Activated CD8-positive, alpha-beta T cell treated with anti-CD3 and anti-CD28 coated beads for 36 hours (primary cell): Measurements from ENCODE around the gene COX19. TPM values are rescaled to one million over a fixed set of nuclear protein-coding genes. Genes with fewer than 3 reads are reported as not detected.

Source experiments
- ATAC-seq: fragments of 200-7000 bp; cut with Tn5 transposase; one replicate; pipeline ENCODE4 v1.10.0; 2021; ENCODE audit warnings: mild to moderate bottlenecking, moderate library complexity
- CTCF ChIA-PET: fragments of 350-600 bp; sonication (Branson Sonifier 250); formaldehyde crosslinking; loops from one replicate; lab custom pipeline; 2021; ENCODE audit warnings: antibody characterized with exemption; lab: Charles Lee
- POLR2A ChIA-PET: fragments of 350-600 bp; sonication (Branson Sonifier 250); formaldehyde crosslinking; loops from one replicate; lab custom pipeline; 2021; ENCODE audit warnings: antibody characterized with exemption; lab: Charles Lee
- DNase-seq: peaks from one replicate; pipeline ENCODE4 v3.0.0-alpha.2; 2020
- H3K27ac Mint-ChIP-seq: one replicate; pipeline ENCODE4 v1.8.0; 2021; ENCODE audit warnings: mild to moderate bottlenecking, mixed read lengths
- H3K27me3 Mint-ChIP-seq: one replicate; pipeline ENCODE4 v1.8.0; 2021; ENCODE audit warnings: mixed read lengths
- H3K36me3 Mint-ChIP-seq: one replicate; pipeline ENCODE4 v1.8.0; 2021; ENCODE audit warnings: low read depth, mixed read lengths
- H3K4me1 Mint-ChIP-seq: one replicate; pipeline ENCODE4 v1.8.0; 2021; ENCODE audit warnings: low read depth, mixed read lengths
- H3K4me3 Mint-ChIP-seq: one replicate; pipeline ENCODE4 v1.8.0; 2021; ENCODE audit warnings: mild to moderate bottlenecking, moderate library complexity, mixed read lengths
- H3K9me3 Mint-ChIP-seq: one replicate; pipeline ENCODE4 v1.8.0; 2021; ENCODE audit warnings: mixed read lengths
- CTCF ChIP-seq: fragments of 200-600 bp; IDR thresholded peaks from one replicate; pipeline ENCODE4 v1.8.0; 2022; ENCODE audit warnings: antibody characterized with exemption, mild to moderate bottlenecking
- intact Hi-C: fragments of 100-400 bp; cut with micrococcal nuclease; formaldehyde crosslinking; loops from one replicate; pipeline ENCODE4 v1.10.0; 2022
- total RNA-seq, 2 experiments: library from RNA; stranded (reverse); gene quantifications; one replicate each; pipeline ENCODE4 v1.2.3, GENCODE V29; 2021

The COX19 gene
- total RNA-seq, 2 experiments from 2014 or later: 15.5 to 18.0 TPM

GRCh38 chr7:966291-967069 lies 8.9 kb downstream of the COX19 start:
- DNase-seq: no peak
- ChIA-PET POLR2A (interaction anchor here (0.9 to 1.9 kb wide), 8 partner anchors 9 to 88 kb away, joined by 3 to 7 read pairs (median 4); partner anchors contain the start of genes ADAP1 and COX19), CTCF (interaction anchor here (1.0 to 2.5 kb wide), 4 partner anchors 27 to 210 kb away, joined by 3 to 14 read pairs (median 3); no protein-coding TSS in a partner anchor)
- ATAC-seq: no peak
- intact Hi-C loops: no loop called here
- H3K27ac Mint-ChIP-seq: peak overlapping the region; percentile 3
- H3K36me3 Mint-ChIP-seq: peaks cover 19% of the 10 kb centered on the region
- no peak for TF ChIP-seq CTCF
- H3K27me3 Mint-ChIP-seq: no peaks in the 10 kb centered on the region
- peaks cover 28% of the 10 kb centered on the region for H3K4me1 Mint-ChIP-seq
- H3K9me3 Mint-ChIP-seq: no peaks in the 10 kb centered on the region
- no peak overlapping the region for H3K4me3 Mint-ChIP-seq

GRCh38 chr7:964401-965231 lies 10.7 kb downstream of the COX19 start:
- H3K4me1 Mint-ChIP-seq: peaks cover 22% of the 10 kb centered on the region
- DNase-seq (no peak), ATAC-seq (no peak)
- no peak overlapping the region for H3K27ac Mint-ChIP-seq
- TF ChIP-seq CTCF: no peak
- no peak overlapping the region for H3K4me3 Mint-ChIP-seq
- ChIA-PET POLR2A (interaction anchor here (1.0 to 1.1 kb wide), 3 partner anchors 8 to 12 kb away, joined by 3 to 5 read pairs (median 4); partner anchors contain the start of gene COX19), CTCF (interaction anchor here (0.9 to 1.3 kb wide), 2 partner anchors 9 to 29 kb away, joined by 3 to 6 read pairs; no protein-coding TSS in a partner anchor)
- no peaks in the 10 kb centered on the region for H3K9me3 Mint-ChIP-seq
- intact Hi-C loops: no loop called here
- H3K27me3 Mint-ChIP-seq: no peaks in the 10 kb centered on the region
- peaks cover 11% of the 10 kb centered on the region for H3K36me3 Mint-ChIP-seq

GRCh38 chr7:963236-964078 lies 11.9 kb downstream of the COX19 start:
- Mint-ChIP-seq H3K4me1 (peaks cover 22% of the 10 kb centered on the region), H3K36me3 (peaks cover 10% of the 10 kb centered on the region), H3K9me3 (no peaks in the 10 kb centered on the region), H3K4me3 (peak overlapping the region; percentile 10), H3K27ac (peak overlapping the region; percentile 22), H3K27me3 (no peaks in the 10 kb centered on the region)
- DNase-seq (peak; percentile 38), ATAC-seq (peak; percentile 35)
- intact Hi-C loops: no loop called here
- ChIA-PET POLR2A (interaction anchor here (0.6 to 1.4 kb wide), 5 partner anchors 9 to 39 kb away, joined by 3 to 5 read pairs (median 3); partner anchors contain the start of genes ADAP1 and COX19), CTCF (interaction anchor here (1.1 to 1.3 kb wide), 2 partner anchors 10 to 30 kb away, joined by 4 to 6 read pairs; no protein-coding TSS in a partner anchor)
- peak; percentile 29 for TF ChIP-seq CTCF

GRCh38 chr7:962401-963081 lies 12.8 kb downstream of the COX19 start:
- H3K9me3 Mint-ChIP-seq: no peaks in the 10 kb centered on the region
- TF ChIP-seq CTCF: no peak
- peaks cover 22% of the 10 kb centered on the region for H3K4me1 Mint-ChIP-seq
- POLR2A ChIA-PET: interaction anchor here (0.6 to 1.4 kb wide), 5 partner anchors 8 to 38 kb away, joined by 3 to 5 read pairs (median 3); partner anchors contain the start of genes ADAP1 and COX19
- no peaks in the 10 kb centered on the region for H3K27me3 Mint-ChIP-seq
- DNase-seq (no peak), ATAC-seq (no peak)
- peaks cover 5% of the 10 kb centered on the region for H3K36me3 Mint-ChIP-seq
- intact Hi-C loops: no loop called here
- CTCF ChIA-PET: interaction anchor here (1.1 kb wide), 1 partner anchor 31 kb away, joined by 4 read pairs; no protein-coding TSS in a partner anchor
- no peak overlapping the region for H3K4me3 Mint-ChIP-seq
- H3K27ac Mint-ChIP-seq: no peak overlapping the region
